ACHN (cell line): ENCODE measurements around the gene PPP6C.
"Not testable (repeated sequence)": the region's sequence is repeated elsewhere in the genome, so short reads cannot be mapped to it uniquely, and the experiment has no call there.

ENCODE experiments used
- DNase-seq: peaks from one replicate; pipeline ENCODE4 v3.0.0-alpha.2; 2015
- in situ Hi-C: cut with HindIII; loops from 2 replicates; pipeline ENCODE4 v1.10.0; 2017; ENCODE audit warnings: low sequenced_read_pairs, low pct_ligation_motif_present, low pct_unique_long_range_greater_than_20kb

Gene PPP6C

DNA sequence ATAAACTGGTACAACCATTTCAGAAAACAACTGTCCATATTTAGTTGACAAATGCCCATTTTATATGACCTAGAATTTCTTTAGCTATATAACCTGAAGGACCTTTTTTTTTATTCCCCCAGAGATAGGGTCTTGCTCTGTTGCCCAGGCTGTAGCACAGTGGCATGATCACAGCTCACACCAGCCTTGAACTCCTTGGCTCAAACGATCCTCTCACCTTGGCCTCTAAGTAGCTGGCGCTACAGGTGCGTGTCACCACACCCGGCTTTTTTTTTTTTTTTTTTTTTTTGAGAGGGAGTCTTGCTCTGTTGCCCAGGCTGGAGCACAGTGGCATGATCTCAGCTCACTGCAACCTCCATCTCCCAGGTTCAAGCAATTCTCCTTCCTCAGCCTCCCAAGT lies 75.1 kb downstream of the PPP6C start:
- DNase-seq, in situ Hi-C loops: not testable (repeated sequence)

DNA sequence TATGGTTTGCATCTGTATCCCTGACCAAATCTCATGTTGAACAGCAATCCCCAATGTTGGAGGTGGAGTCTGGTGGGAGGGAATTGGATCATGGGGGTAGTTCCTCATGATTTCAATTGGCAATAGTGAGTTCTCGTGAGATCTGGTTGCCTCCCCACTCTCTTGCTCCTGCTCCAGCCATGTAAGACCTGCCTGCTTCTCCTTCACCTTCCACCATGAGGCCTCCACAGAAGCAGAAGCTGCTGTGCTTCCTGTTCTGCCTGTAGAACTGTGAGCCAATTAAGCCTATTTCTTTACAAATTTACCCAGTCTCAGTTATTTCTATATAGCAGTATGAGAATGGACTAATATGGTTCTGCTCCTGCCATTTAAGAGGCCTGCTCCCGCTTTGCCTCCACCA lies 79.1 kb downstream of the PPP6C start:
- no peak for DNase-seq
- in situ Hi-C loops = no loop called here

DNA sequence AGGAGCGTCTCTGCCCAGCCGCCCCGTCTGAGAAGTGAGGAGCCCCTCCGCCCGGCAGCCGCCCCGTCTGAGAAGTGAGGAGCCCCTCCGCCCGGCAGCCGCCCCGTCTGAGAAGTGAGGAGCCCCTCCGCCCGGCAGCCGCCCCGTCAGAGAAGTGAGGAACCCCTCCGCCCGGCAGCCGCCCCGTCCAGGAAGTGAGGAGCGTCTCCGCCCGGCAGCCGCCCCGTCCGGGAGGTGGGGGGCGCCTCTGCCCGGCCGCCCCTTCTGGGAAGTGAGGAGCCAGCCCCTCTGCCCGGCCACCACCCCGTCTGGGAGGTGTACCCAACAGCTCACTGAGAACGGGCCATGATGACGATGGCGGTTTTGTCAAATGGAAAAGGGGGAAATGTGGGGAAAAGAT lies 81.1 kb downstream of the PPP6C start:
- in situ Hi-C loops, DNase-seq: not testable (repeated sequence)

DNA sequence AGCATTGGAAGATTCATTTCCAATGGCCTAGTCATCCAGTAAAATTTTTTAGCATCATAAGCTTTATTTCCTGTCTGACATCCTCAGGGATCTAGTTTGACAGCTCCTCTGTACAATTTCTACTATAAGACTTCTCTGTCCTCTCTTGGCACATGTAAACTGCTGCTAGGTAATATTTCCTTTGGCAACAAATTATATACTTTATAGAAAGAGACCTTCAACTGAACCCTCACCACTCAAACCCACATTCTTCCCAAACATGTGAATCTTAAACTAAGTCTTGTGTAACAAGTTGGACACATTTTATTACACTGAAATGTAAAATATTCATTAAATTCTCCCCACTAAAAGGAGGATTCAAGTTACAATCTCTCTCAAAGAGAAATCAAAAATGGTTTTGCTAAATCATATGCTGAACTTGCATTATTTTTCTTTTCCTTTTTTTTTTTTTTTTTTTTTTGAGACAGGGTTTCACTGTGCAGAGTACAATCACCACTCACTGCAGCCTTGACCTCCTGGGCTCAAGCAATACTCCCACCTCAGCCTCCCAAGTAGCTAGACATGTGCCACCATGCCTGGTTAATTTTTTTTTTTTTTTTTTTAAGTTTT lies 83.2 kb downstream of the PPP6C start:
- DNase-seq = no peak
- in situ Hi-C loops = no loop called here

DNA sequence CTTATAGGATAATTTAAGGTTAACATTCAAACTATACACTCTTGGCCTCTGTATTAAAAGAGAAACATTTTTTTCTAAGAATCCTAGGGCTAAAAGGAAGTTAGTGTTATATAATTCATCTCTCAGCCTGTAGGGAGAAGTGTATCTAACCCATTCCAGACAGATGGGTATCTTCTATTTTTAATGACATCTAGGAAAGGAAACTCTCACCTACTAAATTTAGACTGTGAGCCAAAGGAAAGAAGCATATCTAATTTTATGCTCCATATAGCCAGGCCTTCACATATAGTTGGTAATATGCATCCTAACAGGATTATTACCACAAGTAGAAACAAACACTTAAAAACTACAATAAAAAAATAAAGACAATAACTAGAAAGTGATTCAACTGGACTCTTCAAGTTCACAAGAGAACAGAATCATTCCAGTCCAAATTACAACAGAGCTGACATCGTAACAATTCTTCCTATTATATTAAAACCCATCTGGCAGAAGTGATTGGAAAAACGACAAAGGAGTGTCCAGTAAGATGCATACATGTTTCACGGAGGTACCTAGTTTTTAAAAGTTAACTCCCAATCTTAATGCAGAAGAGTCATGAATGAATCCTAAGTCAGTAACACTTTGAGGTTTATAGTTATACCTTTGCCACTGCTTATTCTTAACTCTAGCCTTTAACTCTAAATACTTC lies 85.7 kb downstream of the PPP6C start:
- in situ Hi-C loops = no loop called here
- no peak for DNase-seq

DNA sequence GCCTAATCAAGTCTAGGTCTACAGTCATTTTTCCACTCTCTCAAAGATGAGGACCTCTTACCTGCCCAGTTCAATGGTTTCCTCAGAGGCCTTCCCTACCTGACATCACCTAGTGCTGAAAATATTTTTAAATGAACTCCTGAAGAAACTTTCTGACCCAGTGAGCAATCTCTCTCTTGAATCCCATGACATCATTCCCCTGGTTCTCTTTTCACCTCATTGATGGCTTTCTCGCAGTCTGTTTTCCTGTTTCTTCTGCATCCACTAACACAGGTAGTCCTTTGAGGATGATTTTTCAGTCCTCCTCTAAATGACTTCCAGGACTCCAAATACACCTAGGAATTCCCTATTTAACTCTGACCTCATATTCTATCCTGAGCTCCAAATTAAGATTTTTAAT lies 86.6 kb downstream of the PPP6C start:
- in situ Hi-C loops = no loop called here
- no peak for DNase-seq

DNA sequence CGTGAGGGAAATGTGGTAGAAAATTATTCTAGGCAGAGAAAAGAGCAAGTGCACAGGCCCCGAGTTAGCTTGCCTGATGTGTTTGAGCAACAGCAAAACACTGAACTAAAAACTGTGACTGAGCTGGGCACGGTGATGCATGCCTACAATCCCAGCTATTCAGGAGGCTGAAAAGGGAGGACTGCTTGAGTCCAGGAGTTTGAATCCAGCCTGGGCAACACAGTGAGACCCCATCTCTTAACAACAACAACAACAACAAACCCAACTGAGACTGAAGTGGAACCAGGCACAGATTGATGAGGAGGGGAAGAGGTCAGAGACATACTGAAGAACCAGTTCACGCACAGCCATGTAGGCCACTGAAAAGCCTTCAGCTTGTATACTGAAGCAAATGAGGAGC lies 88.8 kb downstream of the PPP6C start:
- no peak for DNase-seq
- in situ Hi-C loops = no loop called here

DNA sequence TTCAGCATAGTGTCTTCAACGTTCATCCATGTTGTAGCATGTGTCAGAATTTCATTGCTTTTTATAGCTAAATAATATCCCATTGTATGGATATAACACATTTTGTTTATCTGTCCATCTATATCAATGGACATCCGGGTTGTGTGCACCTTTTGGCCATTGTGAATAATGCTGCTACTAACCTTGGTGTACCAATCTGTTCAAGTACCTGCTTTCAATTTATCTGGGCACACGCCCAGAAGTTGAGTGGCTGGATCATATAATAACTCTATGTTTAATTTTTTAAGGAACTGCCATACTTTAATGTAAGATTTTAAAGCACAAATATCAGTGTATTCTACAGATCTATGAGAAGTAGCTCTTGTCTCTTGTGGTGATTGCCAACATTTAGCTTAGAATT lies 89.8 kb downstream of the PPP6C start:
- DNase-seq = no peak
- in situ Hi-C loops = no loop called here
